ENCODE results near the gene RALBP1.
A peak's percentile ranks its signal among the peaks of the same experiment; 100 is the strongest.

RALBP1 gene

DNA sequence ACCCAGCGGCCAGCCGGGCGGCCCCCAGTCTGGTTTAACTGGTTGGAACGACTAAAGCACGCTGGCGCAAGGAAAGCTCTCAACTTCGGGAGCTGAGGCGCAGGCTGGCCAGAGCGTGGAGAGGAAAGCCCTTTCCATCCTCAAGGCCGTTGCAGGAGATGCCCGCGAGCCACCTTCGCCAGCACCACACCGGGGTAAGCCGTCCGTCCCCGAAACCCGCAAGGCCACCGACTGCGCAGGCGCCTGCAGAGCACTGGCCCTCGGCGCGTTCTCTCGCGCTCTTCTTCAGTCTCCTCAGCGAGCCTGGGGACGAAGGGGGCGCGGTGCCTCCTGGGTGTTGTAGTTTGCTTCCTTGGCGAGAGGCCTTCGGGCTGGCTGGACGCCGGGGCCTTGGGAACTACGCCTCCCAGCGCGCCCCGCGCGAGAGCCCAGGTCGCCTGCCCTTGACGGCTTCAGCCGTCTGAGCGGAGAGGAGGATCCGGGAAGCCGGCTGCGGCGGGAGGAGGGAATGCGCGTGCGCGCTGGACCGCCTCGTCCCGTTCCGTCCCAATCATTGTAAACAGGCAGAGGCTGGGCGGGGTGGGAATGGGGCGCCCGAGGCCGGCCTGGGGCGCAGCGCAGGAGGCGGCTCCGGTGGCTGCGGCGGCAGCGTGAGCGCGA lies at the start of gene RALBP1:
RALBP1 (plus strand) TSS at position 531 of the 660 bp plus-strand sequence. CDS start 37,533 bp downstream, outside the sequence.
- H4K20me1 ChIP-seq (ENCODE audit: insufficient read depth, low read length): no peaks in the 10 kb centered on the region
- H3K4me3 ChIP-seq (ENCODE audit: low read length): peak within 1 kb of the TSS; percentile 94
- H3K4me2 ChIP-seq (ENCODE audit: low read depth, low read length): peak within 1 kb of the TSS; percentile 79
- H3F3A ChIP-seq (ENCODE audit: insufficient read depth, low read length): 0 out of 2 replicates have a peak, but pooled peaks cover 11% of the 10 kb centered on the region
- no peak for TF ChIP-seq CTCF (IDR thresholded peaks at IDR 0.05; ENCODE audit: low read length)
- no peak for TF ChIP-seq EZH2phosphoT487 (IDR thresholded peaks at IDR 0.05; ENCODE audit: low read length)
- no peak for TF ChIP-seq EZH2 (optimal IDR thresholded peaks at IDR 0.05; ENCODE audit: low read depth, low read length)
- no peaks in the 10 kb centered on the region for H3K9me3 ChIP-seq (replicated peaks; ENCODE audit: insufficient read depth, low read length)
- no peaks in the 10 kb centered on the region for H3K9me2 ChIP-seq (replicated peaks; ENCODE audit: insufficient read depth, low read length)
- H3K27ac ChIP-seq (ENCODE audit: low read length): peak within 1 kb of the TSS; percentile 60; the same call in 1 of the 2 replicates
- peaks cover 47% of the 10 kb centered on the region for H3K79me2 ChIP-seq (ENCODE audit: low read length)
- H3K9ac ChIP-seq (ENCODE audit: low read length): peak within 1 kb of the TSS; percentile 75
- H3K27me3 ChIP-seq (replicated peaks; ENCODE audit: insufficient read depth, low read length): no peaks in the 10 kb centered on the region
- H3K36me3 ChIP-seq (replicated peaks; ENCODE audit: insufficient read depth, low read length): peaks cover 2% of the 10 kb centered on the region; the same call in 1 of the 2 replicates
- DNase-seq: peak; percentile 99
- peak within 1 kb of the TSS; percentile 98 for H2AFZ ChIP-seq (ENCODE audit: low read length)
- H3K4me1 ChIP-seq (ENCODE audit: low read length): peaks cover 12% of the 10 kb centered on the region

- DNase-seq: no peak
- H3K27me3 ChIP-seq (replicated peaks; ENCODE audit: insufficient read depth, low read length): no peaks in the 10 kb centered on the region
- no peaks in the 10 kb centered on the region for H3K9me3 ChIP-seq (replicated peaks; ENCODE audit: insufficient read depth, low read length)
- H3F3A ChIP-seq (ENCODE audit: insufficient read depth, low read length): no peaks in the 10 kb centered on the region
- no peak overlapping the region for H3K9ac ChIP-seq (ENCODE audit: low read length)
- H2AFZ ChIP-seq (ENCODE audit: low read length): no peak overlapping the region
- no peaks in the 10 kb centered on the region for H3K9me2 ChIP-seq (replicated peaks; ENCODE audit: insufficient read depth, low read length)
- no peaks in the 10 kb centered on the region for H3K4me1 ChIP-seq (ENCODE audit: low read length)
- TF ChIP-seq EZH2phosphoT487 (IDR thresholded peaks at IDR 0.05; ENCODE audit: low read length) (no peak), EZH2 (optimal IDR thresholded peaks at IDR 0.05; ENCODE audit: low read depth, low read length) (no peak), CTCF (IDR thresholded peaks at IDR 0.05; ENCODE audit: low read length) (no peak)
- H3K4me3 ChIP-seq (ENCODE audit: low read length): no peak overlapping the region
- H3K36me3 ChIP-seq (replicated peaks; ENCODE audit: insufficient read depth, low read length): no peaks in the 10 kb centered on the region
- no peaks in the 10 kb centered on the region for H3K79me2 ChIP-seq (ENCODE audit: low read length)
- no peak overlapping the region for H3K27ac ChIP-seq (ENCODE audit: low read length)
- no peaks in the 10 kb centered on the region for H4K20me1 ChIP-seq (ENCODE audit: insufficient read depth, low read length)
- no peak overlapping the region for H3K4me2 ChIP-seq (ENCODE audit: low read depth, low read length)
These were observed 48.6 kb upstream of the RALBP1 start for GRCh38 chr18:9426753-9427152.

DNA sequence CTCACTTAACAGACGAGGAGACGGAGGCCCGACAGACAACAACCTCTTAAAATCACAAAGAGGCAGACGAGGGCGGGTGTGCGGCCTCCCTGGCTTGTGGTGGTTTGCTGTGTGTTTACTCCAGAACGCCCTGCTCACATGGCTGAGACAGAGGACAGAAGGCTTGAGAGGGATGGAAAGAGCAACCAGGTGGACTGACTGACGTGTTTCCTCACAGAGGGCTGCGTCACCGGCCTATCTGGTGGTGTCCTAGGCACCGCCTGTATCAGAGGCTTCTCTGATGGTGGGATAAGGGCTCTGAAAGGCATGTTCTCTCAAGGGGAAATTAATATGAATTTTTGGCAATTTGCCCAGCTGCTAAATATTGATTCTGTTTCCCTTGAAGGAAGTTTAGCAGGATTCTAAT lies 47.0 kb upstream of the RALBP1 start:
- Histone ChIP-seq H3K4me3 (ENCODE audit: low read length) (no peak overlapping the region), H3K27ac (ENCODE audit: low read length) (no peak overlapping the region), H3K27me3 (replicated peaks; ENCODE audit: insufficient read depth, low read length) (no peaks in the 10 kb centered on the region), H3K79me2 (ENCODE audit: low read length) (no peaks in the 10 kb centered on the region), H3K36me3 (replicated peaks; ENCODE audit: insufficient read depth, low read length) (no peaks in the 10 kb centered on the region), H3K4me2 (ENCODE audit: low read depth, low read length) (no peak overlapping the region), H3K9ac (ENCODE audit: low read length) (no peak overlapping the region), H4K20me1 (ENCODE audit: insufficient read depth, low read length) (no peaks in the 10 kb centered on the region), H3K4me1 (ENCODE audit: low read length) (no peaks in the 10 kb centered on the region), H3K9me3 (replicated peaks; ENCODE audit: insufficient read depth, low read length) (no peaks in the 10 kb centered on the region), H3F3A (ENCODE audit: insufficient read depth, low read length) (no peaks in the 10 kb centered on the region), H2AFZ (ENCODE audit: low read length) (no peak overlapping the region), H3K9me2 (replicated peaks; ENCODE audit: insufficient read depth, low read length) (no peaks in the 10 kb centered on the region)
- TF ChIP-seq CTCF (IDR thresholded peaks at IDR 0.05; ENCODE audit: low read length) (no peak), EZH2 (optimal IDR thresholded peaks at IDR 0.05; ENCODE audit: low read depth, low read length) (no peak), EZH2phosphoT487 (IDR thresholded peaks at IDR 0.05; ENCODE audit: low read length) (no peak)
- DNase-seq: no peak

All from MM.1S (cell line).